Erythroblast (primary cell): Measurements from ENCODE around the gene ADIPOR2.
A peak's percentile ranks its signal among the peaks of the same experiment; 100 is the strongest.

Experiments
- DNase-seq, 2 experiments: peaks; one replicate each; lab custom pipeline; 2025; lab: John Stamatoyannopoulos, UW
- GATA1 ChIP-seq: IDR thresholded peaks from 2 replicates; pipeline ENCODE4 v1.6.1; 2011; ENCODE audit warnings: low read depth, mild to moderate bottlenecking, control low read depth, low read length, moderate library complexity
- POLR2A ChIP-seq: IDR thresholded peaks from 2 replicates; pipeline ENCODE4 v1.6.1; 2011; ENCODE audit warnings: mild to moderate bottlenecking, low read length

The ADIPOR2 gene

GRCh38 chr12:1656902-1657301 is 34.0 kb upstream of the ADIPOR2 start:
- TF ChIP-seq GATA1 (no peak), POLR2A (no peak)
- DNase-seq, result no peak

- no peak for DNase-seq
- no peak for TF ChIP-seq POLR2A
- TF ChIP-seq GATA1, result no peak
Measured at GRCh38 chr12:1657688-1658087, 33.2 kb upstream of the ADIPOR2 start.

GRCh38 chr12:1660304-1661187 is 30.3 kb upstream of the ADIPOR2 start:
- peak; percentile 55 to 71 for DNase-seq

GRCh38 chr12:1661553-1662335 is 29.1 kb upstream of the ADIPOR2 start:
- peak; percentile 95 to 98 for DNase-seq
- TF ChIP-seq POLR2A, result peak; percentile 25
- TF ChIP-seq GATA1, result no peak

More at GRCh38 chr12:1660304-1661187, 30.3 kb upstream of the ADIPOR2 start:
- TF ChIP-seq POLR2A (no peak), GATA1 (no peak)

GRCh38 chr12:1662761-1663439 is 28.0 kb upstream of the ADIPOR2 start:
- DNase-seq, result peak; percentile 86 to 87
- TF ChIP-seq GATA1 (no peak), POLR2A (no peak)

GRCh38 chr12:1663440-1664132 is 27.3 kb upstream of the ADIPOR2 start:
- no peak for TF ChIP-seq GATA1
- DNase-seq, result no peak

- DNase-seq, result peak in 1 of 2 experiments; percentile 45
- TF ChIP-seq POLR2A (no peak), GATA1 (no peak)
Measured at GRCh38 chr12:1665366-1665765, 25.5 kb upstream of the ADIPOR2 start.

GRCh38 chr12:1666215-1666614 is 24.7 kb upstream of the ADIPOR2 start:
- TF ChIP-seq POLR2A, result no peak
- TF ChIP-seq GATA1, result no peak

GRCh38 chr12:1666685-1667162 is 24.1 kb upstream of the ADIPOR2 start:
- DNase-seq, result peak; percentile 70 to 79
- TF ChIP-seq POLR2A (no peak), GATA1 (no peak)

More at GRCh38 chr12:1666215-1666614, 24.7 kb upstream of the ADIPOR2 start:
- DNase-seq, result peak; percentile 90 to 96

GRCh38 chr12:1668833-1669543 is 21.9 kb upstream of the ADIPOR2 start:
- TF ChIP-seq GATA1 (no peak), POLR2A (no peak)

GRCh38 chr12:1670358-1671268 is 20.3 kb upstream of the ADIPOR2 start:
- TF ChIP-seq GATA1 (no peak), POLR2A (no peak)
- no peak for DNase-seq

More at GRCh38 chr12:1668833-1669543, 21.9 kb upstream of the ADIPOR2 start:
- DNase-seq, result peak; percentile 79 to 82
